Fibroblast of lung (primary cell): ENCODE results near the gene STRBP. TPM values are rescaled to one million over a fixed set of nuclear protein-coding genes. Genes with fewer than 3 reads are reported as not detected.

ENCODE experiments used
- DNase-seq, 2 donors: peaks; one replicate each; pipeline versions ENCODE4 v3.0.0 to v3.0.0-alpha.2; 2010; ENCODE audit warnings: low read depth in 2 of 2
- H2AFZ ChIP-seq: 2 replicates; pipeline ENCODE4 v1.5.1; 2012; ENCODE audit warnings: low read length, control low read depth, inconsistent platforms
- H3K27ac ChIP-seq: 2 replicates; pipeline ENCODE4 v1.5.1; 2011; ENCODE audit warnings: low read length, control low read depth; ENCODE audit not compliant: insufficient read depth
- H3K27me3 ChIP-seq: 2 replicates; pipeline ENCODE4 v1.5.1; 2011; ENCODE audit warnings: mild to moderate bottlenecking, low read length; ENCODE audit not compliant: control insufficient read depth, insufficient read depth
- H3K36me3 ChIP-seq: 2 replicates; pipeline ENCODE4 v1.5.1; 2011; ENCODE audit warnings: low read length; ENCODE audit not compliant: control insufficient read depth, insufficient read depth
- H3K4me1 ChIP-seq: 2 replicates; pipeline ENCODE4 v1.5.1; 2011; ENCODE audit warnings: low read length; ENCODE audit not compliant: control insufficient read depth, insufficient read depth; ENCODE audit errors: extremely low read depth
- H3K4me2 ChIP-seq: 2 replicates; pipeline ENCODE4 v1.5.1; 2011; ENCODE audit warnings: low read length, control low read depth; ENCODE audit not compliant: insufficient read depth; ENCODE audit errors: extremely low read depth
- H3K4me3 ChIP-seq, 4 experiments: fragments of 200-600 bp in 1 of 4; sonication (generic) in 1 of 4; replicated peaks in 1 of 4; 2 replicates each; pipeline ENCODE4 v1.5.1; 2011 to 2016; ENCODE audit warnings: low read length in 4 of 4, low read depth in 3 of 4, mild to moderate bottlenecking in 3 of 4, control low read depth in 2 of 4, inconsistent platforms in 1 of 4, mixed read lengths in 1 of 4; ENCODE audit not compliant: insufficient read depth in 1 of 4; ENCODE audit errors: control extremely low read depth in 1 of 4
- H3K79me2 ChIP-seq: 2 replicates; pipeline ENCODE4 v1.5.1; 2012; ENCODE audit warnings: mild to moderate bottlenecking, low read length, inconsistent platforms; ENCODE audit not compliant: control insufficient read depth, insufficient read depth
- H3K9ac ChIP-seq: 2 replicates; pipeline ENCODE4 v1.5.1; 2011; ENCODE audit warnings: mild to moderate bottlenecking, low read length, control low read depth; ENCODE audit not compliant: insufficient read depth
- H3K9me3 ChIP-seq: 2 replicates; pipeline ENCODE4 v1.5.1; 2012; ENCODE audit warnings: low read depth, low read length; ENCODE audit not compliant: control insufficient read depth, insufficient read depth
- H4K20me1 ChIP-seq: 2 replicates; pipeline ENCODE4 v1.5.1; 2011; ENCODE audit warnings: low read length; ENCODE audit not compliant: control insufficient read depth, insufficient read depth; ENCODE audit errors: extremely low read depth
- EZH2 ChIP-seq: IDR thresholded peaks from 2 replicates; pipeline ENCODE4 v1.5.1; 2012; ENCODE audit warnings: low read length, control low read depth, mild to moderate bottlenecking; ENCODE audit errors: missing control alignments
- polyA plus RNA-seq, 2 donors: library from polyadenylated mRNA; depleted of rRNA in 1 of 2; stranded (reverse) in 1 of 2; unstranded in 1 of 2; fragments of >200 nt; gene quantifications; 2 replicates each; pipeline ENCODE4 v1.2.1, GENCODE V29; 2011 to 2012; ENCODE audit warnings: missing spikeins in 1 of 2
- total RNA-seq: library from RNA; depleted of rRNA; stranded (reverse); fragments of >200 nt; gene quantifications from 2 replicates; pipeline ENCODE4 v1.2.1, GENCODE V29; 2014
- TF ChIP-seq, protein P1 (sequence below), 2 donors: IDR thresholded peaks in 1 of 2; conservative IDR thresholded peaks in 1 of 2; 1 replicate in 1 of 2; 2 replicates in 1 of 2; pipeline ENCODE4 v1.5.1; 2011 to 2012; ENCODE audit warnings: low read length in 2 of 2, control low read depth in 1 of 2, inconsistent platforms in 1 of 2, low read depth in 1 of 2, mild to moderate bottlenecking in 1 of 2

STRBP gene
- total and polyA plus RNA-seq, 2 donors (not counting 1 experiment from before 2014, with no cell fraction given): 3.3 to 5.9 TPM

DNA sequence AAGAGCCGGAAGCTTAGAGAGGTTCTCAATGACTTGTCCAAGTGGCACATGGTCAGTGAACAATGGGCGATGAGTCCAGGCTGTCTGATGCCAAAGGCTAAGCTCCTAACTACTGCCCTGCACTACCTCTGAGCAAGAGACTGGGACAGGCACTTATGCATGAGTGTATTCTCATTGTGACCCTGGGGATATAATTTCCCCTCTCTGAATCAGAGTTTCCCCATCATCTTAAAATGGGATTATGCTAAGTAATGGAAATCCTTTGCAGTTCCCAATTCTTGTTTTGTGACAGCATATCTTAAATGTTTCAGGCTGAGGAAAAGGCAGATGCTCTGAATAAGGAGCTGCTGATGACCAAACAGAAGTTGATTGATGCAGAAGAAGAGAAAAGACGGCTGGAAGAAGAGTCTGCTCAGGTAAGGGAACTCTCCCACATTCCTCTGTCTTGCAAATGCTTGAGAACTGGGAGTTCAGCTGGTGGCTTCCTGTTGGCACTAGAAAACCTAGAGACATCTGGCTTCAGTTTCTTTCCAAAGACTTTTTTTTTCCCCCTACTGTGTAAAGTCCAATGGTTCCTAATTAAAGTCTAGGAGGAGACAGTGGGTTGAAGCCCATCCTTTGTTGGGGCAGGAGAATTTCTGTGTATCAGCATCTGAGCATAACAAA, 170.8 kb downstream of the STRBP start:
- Histone ChIP-seq H3K4me1 (no peaks in the 10 kb centered on the region), H3K9ac (no peak overlapping the region), H3K79me2 (no peaks in the 10 kb centered on the region), H3K36me3 (peaks cover 19% of the 10 kb centered on the region), H3K4me3 (no peak overlapping the region), H3K9me3 (no peaks in the 10 kb centered on the region), H3K4me2 (no peak overlapping the region), H4K20me1 (no peaks in the 10 kb centered on the region), H3K27me3 (no peaks in the 10 kb centered on the region), H3K27ac (no peak overlapping the region), H2AFZ (no peak overlapping the region)
- no peak for DNase-seq
- no peak for TF ChIP-seq EZH2
- TF ChIP-seq, protein P1, sequence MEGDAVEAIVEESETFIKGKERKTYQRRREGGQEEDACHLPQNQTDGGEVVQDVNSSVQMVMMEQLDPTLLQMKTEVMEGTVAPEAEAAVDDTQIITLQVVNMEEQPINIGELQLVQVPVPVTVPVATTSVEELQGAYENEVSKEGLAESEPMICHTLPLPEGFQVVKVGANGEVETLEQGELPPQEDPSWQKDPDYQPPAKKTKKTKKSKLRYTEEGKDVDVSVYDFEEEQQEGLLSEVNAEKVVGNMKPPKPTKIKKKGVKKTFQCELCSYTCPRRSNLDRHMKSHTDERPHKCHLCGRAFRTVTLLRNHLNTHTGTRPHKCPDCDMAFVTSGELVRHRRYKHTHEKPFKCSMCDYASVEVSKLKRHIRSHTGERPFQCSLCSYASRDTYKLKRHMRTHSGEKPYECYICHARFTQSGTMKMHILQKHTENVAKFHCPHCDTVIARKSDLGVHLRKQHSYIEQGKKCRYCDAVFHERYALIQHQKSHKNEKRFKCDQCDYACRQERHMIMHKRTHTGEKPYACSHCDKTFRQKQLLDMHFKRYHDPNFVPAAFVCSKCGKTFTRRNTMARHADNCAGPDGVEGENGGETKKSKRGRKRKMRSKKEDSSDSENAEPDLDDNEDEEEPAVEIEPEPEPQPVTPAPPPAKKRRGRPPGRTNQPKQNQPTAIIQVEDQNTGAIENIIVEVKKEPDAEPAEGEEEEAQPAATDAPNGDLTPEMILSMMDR (conservative IDR thresholded peaks at IDR 0.05 in 1 of 2, IDR thresholded peaks at IDR 0.05 in 1 of 2; ENCODE audit: low read depth in 1 of 2, low read length in 2 of 2): no peak

DNA sequence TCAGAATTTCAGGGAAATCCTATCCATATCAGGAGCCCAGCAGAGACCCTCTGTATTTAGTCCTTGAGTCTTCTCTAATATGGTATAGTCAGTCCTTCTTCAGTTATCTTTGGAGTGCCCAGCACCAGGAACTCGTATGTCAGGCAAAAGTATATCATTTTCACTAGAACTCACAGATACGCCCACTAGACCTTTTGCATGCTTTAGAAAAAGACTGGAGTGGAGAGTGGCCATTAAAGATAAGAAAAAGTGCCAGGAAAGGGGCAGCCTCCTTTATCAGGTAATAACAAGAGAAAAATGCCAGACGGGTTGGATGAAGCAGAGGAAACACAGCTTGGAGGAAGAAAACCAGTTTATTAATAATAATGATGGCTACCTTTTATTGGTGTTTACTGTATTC, 171.4 kb downstream of the STRBP start:
- Histone ChIP-seq H3K79me2 (no peaks in the 10 kb centered on the region), H3K36me3 (peaks cover 16% of the 10 kb centered on the region), H3K4me3 (no peak overlapping the region), H2AFZ (no peak overlapping the region), H3K27me3 (no peaks in the 10 kb centered on the region), H3K9me3 (no peaks in the 10 kb centered on the region), H3K9ac (no peak overlapping the region), H3K27ac (no peak overlapping the region), H3K4me2 (no peak overlapping the region), H3K4me1 (no peaks in the 10 kb centered on the region), H4K20me1 (no peaks in the 10 kb centered on the region)
- no peak for DNase-seq
- TF ChIP-seq, protein P1 (conservative IDR thresholded peaks at IDR 0.05 in 1 of 2, IDR thresholded peaks at IDR 0.05 in 1 of 2; ENCODE audit: low read depth in 1 of 2, low read length in 2 of 2): no peak

DNA sequence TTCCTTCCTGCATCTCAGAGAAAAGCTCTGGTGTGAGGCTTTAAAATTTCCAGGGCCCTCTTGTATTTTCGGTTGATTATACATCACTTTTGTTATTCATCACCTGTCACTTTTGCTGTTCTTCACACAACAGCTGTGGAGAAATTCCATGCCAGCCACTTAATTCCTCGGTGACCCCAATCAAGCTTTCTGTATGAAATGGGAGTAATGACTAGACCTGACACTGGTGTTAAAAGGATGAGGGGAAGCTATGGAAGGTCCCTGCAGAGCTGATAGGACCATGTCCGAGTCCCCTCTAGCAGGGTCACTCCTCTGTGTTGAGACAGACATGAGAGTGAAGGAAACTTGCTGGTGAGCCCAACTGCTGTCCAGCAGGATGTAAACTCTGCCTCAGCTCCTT, 175.2 kb downstream of the STRBP start:
- H3K9ac ChIP-seq: no peak overlapping the region
- H3K9me3 ChIP-seq: no peaks in the 10 kb centered on the region
- no peak overlapping the region for H3K4me2 ChIP-seq
- no peaks in the 10 kb centered on the region for H4K20me1 ChIP-seq
- H3K36me3 ChIP-seq: peaks cover 7% of the 10 kb centered on the region
- H3K27ac ChIP-seq: no peak overlapping the region
- no peak overlapping the region for H3K4me3 ChIP-seq
- no peaks in the 10 kb centered on the region for H3K4me1 ChIP-seq
- no peaks in the 10 kb centered on the region for H3K27me3 ChIP-seq
- TF ChIP-seq, protein P1 (conservative IDR thresholded peaks at IDR 0.05 in 1 of 2, IDR thresholded peaks at IDR 0.05 in 1 of 2; ENCODE audit: low read depth in 1 of 2, low read length in 2 of 2): no peak
- TF ChIP-seq EZH2: no peak
- no peak for DNase-seq
- no peaks in the 10 kb centered on the region for H3K79me2 ChIP-seq
- H2AFZ ChIP-seq: no peak overlapping the region
